Peyer's patch (tissue), 4 donors: ENCODE measurements around the gene CHN2.

Experiments
- POLR2A ChIP-seq, 2 donors: fragments of 450-650 bp; IDR thresholded peaks; one replicate each; pipeline ENCODE4 v1.5.1; 2017; ENCODE audit warnings: antibody characterized with exemption in 2 of 2, mild to moderate bottlenecking in 2 of 2, moderate library complexity in 2 of 2
- TF ChIP-seq, protein P1 (sequence below), 6 experiments: fragments of 450-650 bp in 4 of 6; fragments of 200-600 bp in 2 of 6; sonication (generic) in 1 of 6; IDR thresholded peaks; one replicate each; pipeline ENCODE4 v1.5.1; 2017 to 2019; ENCODE audit warnings: antibody characterized with exemption in 6 of 6, mild to moderate bottlenecking in 3 of 6, moderate library complexity in 1 of 6

DNA sequence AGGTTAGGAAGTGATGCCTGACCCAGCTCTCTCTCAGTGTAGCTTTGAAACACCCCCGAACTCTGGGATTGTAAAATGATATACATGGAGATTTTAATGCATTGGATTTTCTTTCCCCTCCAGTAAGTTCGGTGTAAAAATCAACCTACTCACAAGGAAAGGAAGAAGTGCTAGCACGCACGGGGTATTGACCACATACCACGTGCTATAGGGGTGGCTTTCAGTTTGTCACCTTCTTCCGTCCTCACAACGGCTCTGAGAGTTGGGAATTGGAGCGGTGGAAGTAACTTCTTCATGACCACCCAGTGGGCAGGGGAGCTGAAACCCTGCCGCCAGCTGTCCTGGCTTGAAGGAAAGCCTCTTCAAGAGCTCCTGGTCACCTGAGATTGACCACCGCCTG lies 219.6 kb downstream of the CHN2 start:
- TF ChIP-seq, protein P1, sequence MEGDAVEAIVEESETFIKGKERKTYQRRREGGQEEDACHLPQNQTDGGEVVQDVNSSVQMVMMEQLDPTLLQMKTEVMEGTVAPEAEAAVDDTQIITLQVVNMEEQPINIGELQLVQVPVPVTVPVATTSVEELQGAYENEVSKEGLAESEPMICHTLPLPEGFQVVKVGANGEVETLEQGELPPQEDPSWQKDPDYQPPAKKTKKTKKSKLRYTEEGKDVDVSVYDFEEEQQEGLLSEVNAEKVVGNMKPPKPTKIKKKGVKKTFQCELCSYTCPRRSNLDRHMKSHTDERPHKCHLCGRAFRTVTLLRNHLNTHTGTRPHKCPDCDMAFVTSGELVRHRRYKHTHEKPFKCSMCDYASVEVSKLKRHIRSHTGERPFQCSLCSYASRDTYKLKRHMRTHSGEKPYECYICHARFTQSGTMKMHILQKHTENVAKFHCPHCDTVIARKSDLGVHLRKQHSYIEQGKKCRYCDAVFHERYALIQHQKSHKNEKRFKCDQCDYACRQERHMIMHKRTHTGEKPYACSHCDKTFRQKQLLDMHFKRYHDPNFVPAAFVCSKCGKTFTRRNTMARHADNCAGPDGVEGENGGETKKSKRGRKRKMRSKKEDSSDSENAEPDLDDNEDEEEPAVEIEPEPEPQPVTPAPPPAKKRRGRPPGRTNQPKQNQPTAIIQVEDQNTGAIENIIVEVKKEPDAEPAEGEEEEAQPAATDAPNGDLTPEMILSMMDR (IDR thresholded peaks at IDR 0.05): no peak
- TF ChIP-seq POLR2A (IDR thresholded peaks at IDR 0.05): no peak
